ENCODE measurements around the gene ZDHHC16. TPM values are rescaled to one million over a fixed set of nuclear protein-coding genes. Genes with fewer than 3 reads are reported as not detected.

Gene ZDHHC16
- total and polyA plus RNA-seq, 7 donors = 19.7 to 44.9 (median 23.3) TPM

DNA sequence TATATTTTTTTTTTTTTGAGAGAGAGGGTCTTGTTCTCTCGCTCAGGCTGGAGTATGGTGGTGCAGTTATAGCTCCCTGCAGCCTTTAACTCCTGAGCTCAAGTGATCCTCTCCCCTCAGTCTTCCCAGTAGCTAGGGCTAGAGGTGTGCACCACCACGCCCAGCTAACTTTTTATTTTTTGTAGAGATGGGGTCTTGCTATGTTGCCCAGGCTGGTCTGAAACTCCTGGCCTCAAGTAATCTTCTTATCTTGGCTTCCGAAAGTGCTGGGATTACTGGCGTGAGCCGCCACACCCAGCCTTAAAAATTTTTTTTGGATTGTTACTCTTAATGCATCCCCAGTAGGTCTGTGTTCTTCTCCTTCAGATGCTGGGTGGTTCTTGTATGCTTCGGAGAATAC lies 56.9 kb downstream of the ZDHHC16 start:
- intact Hi-C loops (cut with DNase I) = loop anchor here (5.0 kb wide), 2 partner anchors 39 to 49 kb away; no protein-coding TSS in a partner anchor

DNA sequence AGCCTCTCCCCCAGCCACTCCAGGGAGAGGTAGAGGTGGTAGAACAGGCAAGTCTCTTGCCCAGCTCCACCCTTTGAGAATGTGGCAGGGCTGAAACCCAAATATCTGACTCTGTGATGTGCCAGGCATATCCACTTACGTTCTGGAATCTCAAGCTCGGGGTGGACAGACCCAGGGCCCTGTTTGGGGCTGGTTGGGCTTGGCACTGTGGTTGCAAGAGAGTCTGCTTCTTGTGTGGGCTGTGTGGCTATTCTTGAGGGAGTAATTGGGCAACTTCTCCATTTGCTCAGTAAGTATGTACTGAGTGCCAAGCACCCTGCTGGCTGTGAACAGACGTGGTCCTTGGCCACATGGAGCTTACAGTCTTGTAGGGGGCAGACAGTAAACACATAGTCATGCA lies 57.4 kb downstream of the ZDHHC16 start:
- Histone ChIP-seq H3K36me3 (ENCODE audit: insufficient read depth in 1 of 2, low read depth in 1 of 2) (no peaks in the 10 kb centered on the region), H3K4me3 (peak overlapping the region; percentile 4), H3K27me3 (ENCODE audit: insufficient read depth in 3 of 3, low read length in 2 of 3) (no peaks in the 10 kb centered on the region), H3K9me3 (no peaks in the 10 kb centered on the region), H3K4me1 (peaks cover 30% of the 10 kb centered on the region), H3K27ac (peak overlapping the region; percentile 55)
- TF ChIP-seq, protein P1, sequence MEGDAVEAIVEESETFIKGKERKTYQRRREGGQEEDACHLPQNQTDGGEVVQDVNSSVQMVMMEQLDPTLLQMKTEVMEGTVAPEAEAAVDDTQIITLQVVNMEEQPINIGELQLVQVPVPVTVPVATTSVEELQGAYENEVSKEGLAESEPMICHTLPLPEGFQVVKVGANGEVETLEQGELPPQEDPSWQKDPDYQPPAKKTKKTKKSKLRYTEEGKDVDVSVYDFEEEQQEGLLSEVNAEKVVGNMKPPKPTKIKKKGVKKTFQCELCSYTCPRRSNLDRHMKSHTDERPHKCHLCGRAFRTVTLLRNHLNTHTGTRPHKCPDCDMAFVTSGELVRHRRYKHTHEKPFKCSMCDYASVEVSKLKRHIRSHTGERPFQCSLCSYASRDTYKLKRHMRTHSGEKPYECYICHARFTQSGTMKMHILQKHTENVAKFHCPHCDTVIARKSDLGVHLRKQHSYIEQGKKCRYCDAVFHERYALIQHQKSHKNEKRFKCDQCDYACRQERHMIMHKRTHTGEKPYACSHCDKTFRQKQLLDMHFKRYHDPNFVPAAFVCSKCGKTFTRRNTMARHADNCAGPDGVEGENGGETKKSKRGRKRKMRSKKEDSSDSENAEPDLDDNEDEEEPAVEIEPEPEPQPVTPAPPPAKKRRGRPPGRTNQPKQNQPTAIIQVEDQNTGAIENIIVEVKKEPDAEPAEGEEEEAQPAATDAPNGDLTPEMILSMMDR (IDR thresholded peaks at IDR 0.05) = no peak
- ATAC-seq (peak; percentile 25 to 68 (median 62)), DNase-seq (peak; percentile 52 to 71)
- intact Hi-C loops (cut with DNase I) = loop anchor here (5.0 kb wide), 2 partner anchors 39 to 49 kb away; no protein-coding TSS in a partner anchor
- 27 to 44% (median 34%) methylated on average over 3 of the region's 3 CpGs for WGBS, 3 donors

More for the DNA sequence above, 56.9 kb downstream of the ZDHHC16 start:
- TF ChIP-seq, protein P1 (IDR thresholded peaks at IDR 0.05) = no peak
- no peak for ATAC-seq
- Histone ChIP-seq H3K36me3 (ENCODE audit: insufficient read depth in 1 of 2, low read depth in 1 of 2) (no peaks in the 10 kb centered on the region), H3K9me3 (no peaks in the 10 kb centered on the region), H3K4me3 (peak overlapping the region; percentile 4), H3K27ac (peak overlapping the region; percentile 55), H3K4me1 (peaks cover 30% of the 10 kb centered on the region), H3K27me3 (ENCODE audit: insufficient read depth in 3 of 3, low read length in 2 of 3) (no peaks in the 10 kb centered on the region)
- 61 to 76% (median 63%) methylated on average over 6 of the region's 6 CpGs for WGBS, 3 donors
- DNase-seq = no peak

DNA sequence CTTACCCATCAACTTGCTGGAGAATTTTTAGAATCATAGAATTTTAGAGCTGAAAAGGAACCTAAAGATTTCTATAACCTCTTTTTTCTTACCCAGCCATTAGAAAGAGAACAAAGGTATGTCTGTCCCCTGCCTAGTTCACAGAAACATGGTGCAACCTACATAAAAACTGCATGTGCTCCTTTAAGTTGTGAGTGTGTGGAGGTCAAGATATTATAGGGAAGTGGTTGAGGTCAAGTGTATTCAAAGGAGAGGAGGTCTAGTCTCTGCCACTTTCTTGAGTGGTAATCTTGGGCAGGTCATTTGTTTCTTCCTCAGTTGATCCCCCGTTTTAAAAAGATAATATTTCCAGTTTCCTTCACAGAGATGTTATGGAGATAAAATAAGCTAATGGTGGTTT lies 59.2 kb downstream of the ZDHHC16 start:
- Histone ChIP-seq H3K27ac (no peak overlapping the region), H3K4me1 (peaks cover 29% of the 10 kb centered on the region), H3K9me3 (no peaks in the 10 kb centered on the region), H3K4me3 (no peak overlapping the region), H3K36me3 (ENCODE audit: insufficient read depth in 1 of 2, low read depth in 1 of 2) (no peaks in the 10 kb centered on the region), H3K27me3 (ENCODE audit: insufficient read depth in 3 of 3, low read length in 2 of 3) (no peaks in the 10 kb centered on the region)
- TF ChIP-seq, protein P1 (IDR thresholded peaks at IDR 0.05) = no peak
- 79 to 87% (median 84%) methylated on average over 1 of the region's 1 CpG for WGBS, 3 donors
- DNase-seq (no peak), ATAC-seq (no peak)
- intact Hi-C loops (cut with DNase I) = no loop called here

DNA sequence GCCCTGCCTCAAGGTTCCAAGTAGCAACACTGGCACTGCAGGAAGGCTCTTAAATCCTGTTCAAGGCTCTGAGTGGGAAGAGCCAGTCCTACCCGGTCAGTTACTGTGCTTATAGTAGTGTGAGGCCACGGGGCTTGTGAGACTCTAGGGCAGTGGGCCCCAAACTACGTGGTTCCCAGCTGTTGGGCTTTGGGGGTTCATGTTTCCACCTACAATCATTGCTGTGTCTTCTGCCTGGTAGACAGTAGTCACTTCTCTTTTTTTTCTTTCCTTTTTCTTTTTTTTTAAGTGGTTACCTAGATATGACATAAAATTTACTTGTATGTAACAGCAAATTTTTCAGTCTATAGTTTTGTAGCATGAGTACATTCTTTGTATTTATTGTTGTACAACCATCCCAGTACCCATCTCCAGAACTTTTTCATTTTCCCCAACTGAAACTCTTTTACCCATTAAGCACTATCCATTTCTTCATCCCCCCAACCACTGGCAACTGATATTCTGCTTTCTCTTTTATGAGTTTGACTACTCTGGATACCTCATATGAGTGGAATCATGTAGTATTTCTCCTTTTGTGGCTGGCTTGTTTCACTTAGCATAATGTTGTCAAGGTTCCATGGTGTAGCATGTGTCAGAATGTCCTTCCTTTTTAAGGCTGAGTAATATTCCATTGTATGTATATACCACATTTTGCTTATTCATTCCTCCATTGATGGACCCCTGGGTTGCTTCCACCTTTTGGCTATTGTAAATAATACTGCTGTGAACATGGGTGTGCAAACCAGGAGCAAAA lies 60.4 kb downstream of the ZDHHC16 start:
- WGBS, 3 donors = 64 to 77% (median 71%) methylated on average over 3 of the region's 3 CpGs
- intact Hi-C loops (cut with DNase I) = no loop called here
- Histone ChIP-seq H3K4me1 (peaks cover 20% of the 10 kb centered on the region), H3K27me3 (ENCODE audit: insufficient read depth in 3 of 3, low read length in 2 of 3) (no peaks in the 10 kb centered on the region), H3K4me3 (no peak overlapping the region), H3K27ac (no peak overlapping the region), H3K9me3 (no peaks in the 10 kb centered on the region), H3K36me3 (ENCODE audit: insufficient read depth in 1 of 2, low read depth in 1 of 2) (no peaks in the 10 kb centered on the region)
- ATAC-seq (no peak), DNase-seq (no peak)
- TF ChIP-seq, protein P1 (IDR thresholded peaks at IDR 0.05) = no peak

Other genes starting within 250 kb of the ZDHHC16 start
- gene ARHGAP19, start 153.5 kb upstream of the ZDHHC16 start, total RNA-seq = 1 to 10 TPM; 1.2 to 3.9 (median 1.8) TPM
- gene ARHGAP19, start 153.5 kb upstream of the ZDHHC16 start, polyA plus RNA-seq = 1 to 10 TPM in 1 of 3 donors, under 1 TPM in 2; 0.77 to 1.8 (median 0.94) TPM
- gene FRAT1, start 126.9 kb upstream of the ZDHHC16 start, total RNA-seq = 1 to 10 TPM; 1.2 to 3.4 (median 2.7) TPM
- 1 to 10 TPM in 2 of 3 donors, under 1 TPM in 1; 0.61 to 3.9 (median 1.6) TPM for gene FRAT1, start 126.9 kb upstream of the ZDHHC16 start, polyA plus RNA-seq
- 10 to 100 TPM in 1 of 4 donors, 1 to 10 TPM in 3; 5.3 to 11.1 (median 6.6) TPM for gene FRAT2, start 111.4 kb upstream of the ZDHHC16 start, total RNA-seq
- gene FRAT2, start 111.4 kb upstream of the ZDHHC16 start, polyA plus RNA-seq = 10 to 100 TPM in 2 of 3 donors, 1 to 10 TPM in 1; 3.2 to 28.4 (median 12.4) TPM
- 100 to 1,000 TPM in 1 of 4 donors, 10 to 100 TPM in 3; 64.7 to 105 (median 76.4) TPM for gene RRP12, start 44.8 kb upstream of the ZDHHC16 start, total RNA-seq
- 100 to 1,000 TPM in 1 of 3 donors, 10 to 100 TPM in 2; 46.5 to 114 (median 76.4) TPM for gene RRP12, start 44.8 kb upstream of the ZDHHC16 start, polyA plus RNA-seq
- gene PGAM1, start 20.0 kb upstream of the ZDHHC16 start, total RNA-seq = 10 to 100 TPM; 41.5 to 65.5 (median 46.6) TPM
- gene PGAM1, start 20.0 kb upstream of the ZDHHC16 start, polyA plus RNA-seq = 100 to 1,000 TPM in 2 of 3 donors, 10 to 100 TPM in 1; 36.2 to 186 (median 112) TPM
- 10 to 100 TPM; 14.0 to 20.4 (median 19.8) TPM for gene EXOSC1, start 169 bp upstream of the ZDHHC16 start, total RNA-seq
- gene EXOSC1, start 169 bp upstream of the ZDHHC16 start, polyA plus RNA-seq = 10 to 100 TPM; 26.4 to 36.5 (median 29.4) TPM
- gene MMS19, start 52.2 kb downstream of the ZDHHC16 start, total RNA-seq = 10 to 100 TPM; 33.2 to 39.6 (median 34.4) TPM
- 10 to 100 TPM; 29.8 to 47.6 (median 43.1) TPM for gene MMS19, start 52.2 kb downstream of the ZDHHC16 start, polyA plus RNA-seq
- 10 to 100 TPM; 16.0 to 39.2 (median 22.2) TPM for gene UBTD1, start 52.7 kb downstream of the ZDHHC16 start, total RNA-seq
- 10 to 100 TPM; 43.6 to 59.2 (median 56.7) TPM for gene UBTD1, start 52.7 kb downstream of the ZDHHC16 start, polyA plus RNA-seq
- 1,000 to 10,000 TPM; 1,055 to 3,522 (median 2,378) TPM for gene ANKRD2, start 126.6 kb downstream of the ZDHHC16 start, total RNA-seq
- 1,000 to 10,000 TPM in 2 of 3 donors, 100 to 1,000 TPM in 1; 254 to 5,473 (median 1,117) TPM for gene ANKRD2, start 126.6 kb downstream of the ZDHHC16 start, polyA plus RNA-seq
- gene HOGA1, start 138.2 kb downstream of the ZDHHC16 start, total RNA-seq = 10 to 100 TPM in 1 of 4 donors, 1 to 10 TPM in 2, under 1 TPM in 1; 0.66 to 12.3 (median 4.9) TPM
- gene HOGA1, start 138.2 kb downstream of the ZDHHC16 start, polyA plus RNA-seq = 1 to 10 TPM in 2 of 3 donors, under 1 TPM in 1; 0.96 to 3.4 (median 1.7) TPM
- gene C10orf62, start 143.5 kb downstream of the ZDHHC16 start, total RNA-seq = 1 to 10 TPM in 2 of 4 donors, under 1 TPM in 1, not detected in 1; 0.56 to 1.1 (median 1.0) TPM
- under 1 TPM in 2 of 3 donors, not detected in 1; 0.12 to 0.13 TPM for gene C10orf62, start 143.5 kb downstream of the ZDHHC16 start, polyA plus RNA-seq
- 1 to 10 TPM; 1.8 to 4.1 (median 2.6) TPM for gene MORN4, start 187.3 kb downstream of the ZDHHC16 start, total RNA-seq
- gene MORN4, start 187.3 kb downstream of the ZDHHC16 start, polyA plus RNA-seq = 1 to 10 TPM; 3.9 to 5.6 (median 5.2) TPM
- 10 to 100 TPM; 11.5 to 14.1 (median 11.9) TPM for gene PI4K2A, start 194.5 kb downstream of the ZDHHC16 start, total RNA-seq
- gene PI4K2A, start 194.5 kb downstream of the ZDHHC16 start, polyA plus RNA-seq = 10 to 100 TPM in 2 of 3 donors, 1 to 10 TPM in 1; 8.9 to 22.9 (median 15.6) TPM
- 1 to 10 TPM; 3.6 to 5.8 (median 5.0) TPM for gene AVPI1, start 241.1 kb downstream of the ZDHHC16 start, total RNA-seq
- 10 to 100 TPM in 1 of 3 donors, 1 to 10 TPM in 2; 5.6 to 56.9 (median 5.6) TPM for gene AVPI1, start 241.1 kb downstream of the ZDHHC16 start, polyA plus RNA-seq

Measured in psoas muscle (tissue), 8 donors.